ENCODE data around the gene SLC39A13. TPM values are rescaled to one million over a fixed set of nuclear protein-coding genes. Genes with fewer than 3 reads are reported as not detected.

The SLC39A13 gene
- total and polyA plus RNA-seq, 2 of the 4 experiments (the other 2 are of a cell fraction): 32.4 to 144 TPM

GRCh38 chr11:47437218-47437745 is 28.9 kb downstream of the SLC39A13 start:
- no peak overlapping the region for H2BK20ac ChIP-seq (ENCODE audit: low read depth, low read length)
- POLR2A ChIA-PET (ENCODE audit: unreplicated experiment): no interaction called here
- no peak overlapping the region for H3K14ac ChIP-seq (replicated peaks; ENCODE audit: low read depth, low read length)
- H3K9ac ChIP-seq (ENCODE audit: low read depth, low read length): no peak overlapping the region
- BruUV-seq (replicated peaks): no TSS peak
- H3K4me2 ChIP-seq (ENCODE audit: low read depth, low read length): no peak overlapping the region
- peaks cover 3% of the 10 kb centered on the region; the same call in 1 of the 2 replicates for H3K9me1 ChIP-seq (ENCODE audit: insufficient read depth, low read length)
- no peaks in the 10 kb centered on the region for H4K20me1 ChIP-seq (ENCODE audit: insufficient read depth, low read length)
- H2BK15ac ChIP-seq (ENCODE audit: low read depth, low read length): no peak overlapping the region
- dilution Hi-C loops (cut with HindIII; ENCODE audit: low sequenced_read_pairs, unreplicated experiment): no loop called here
- H3K4ac ChIP-seq (ENCODE audit: low read depth, low read length): no peak overlapping the region
- TF ChIP-seq ELK1 (IDR thresholded peaks at IDR 0.05; ENCODE audit: borderline replicate concordance, low read depth, low read length) (no peak), CTCF (conservative IDR thresholded peaks at IDR 0.05; ENCODE audit: low read depth, low read length) (no peak), RFX5 (IDR thresholded peaks at IDR 0.05; ENCODE audit: low read depth, low read length) (no peak), MXI1 (IDR thresholded peaks at IDR 0.05; ENCODE audit: borderline replicate concordance, low read depth, low read length) (no peak), RCOR1 (IDR thresholded peaks at IDR 0.05; ENCODE audit: insufficient replicate concordance, low read length) (no peak), SMC3 (IDR thresholded peaks at IDR 0.05; ENCODE audit: low read depth, low read length) (no peak), RAD21 (IDR thresholded peaks at IDR 0.05; ENCODE audit: low read length) (no peak), CHD1 (IDR thresholded peaks at IDR 0.05; ENCODE audit: low read depth, low read length) (no peak), BHLHE40 (IDR thresholded peaks at IDR 0.05; ENCODE audit: low read depth, low read length) (no peak), CEBPB (IDR thresholded peaks at IDR 0.05; ENCODE audit: low read depth, low read length) (no peak)
- WGBS, 2 experiments (ENCODE audit: extremely low coverage in 2 of 2, insufficient read length in 1 of 2): 78% methylated on average over 3 of the region's 11 CpGs; no CpG with 5 or more reads in 1 of the 2 experiments
- H2BK120ac ChIP-seq (ENCODE audit: low read depth, low read length): no peak overlapping the region
- CTCF ChIA-PET: no interaction called here
- no peak overlapping the region for H2AK5ac ChIP-seq (ENCODE audit: low read depth, low read length)
- intact Hi-C loops (cut with micrococcal nuclease): no loop called here
- H3K79me1 ChIP-seq (ENCODE audit: low read depth in 1 of 2, low read length in 2 of 2): no peaks in the 10 kb centered on the region
- DNase-seq: no peak
- H3K18ac ChIP-seq (ENCODE audit: low read depth, low read length): no peak overlapping the region
- H3K36me3 ChIP-seq (ENCODE audit: control insufficient read depth, insufficient read depth, low read length): no peaks in the 10 kb centered on the region
- H3K56ac ChIP-seq (ENCODE audit: extremely low read depth, insufficient read depth, low read length): no peak overlapping the region
- H3K27me3 ChIP-seq (ENCODE audit: control insufficient read depth, insufficient read depth, low read length): no peaks in the 10 kb centered on the region
- H4K91ac ChIP-seq (ENCODE audit: insufficient read depth, low read depth, low read length): no peak overlapping the region
- H2AFZ ChIP-seq (replicated peaks; ENCODE audit: low read length, poor library complexity): no peak overlapping the region
- ATAC-seq (ENCODE audit: low read depth): no peak
- in situ Hi-C loops (cut with MboI; ENCODE audit: low sequenced_read_pairs): no loop called here
- no peak overlapping the region for H4K5ac ChIP-seq (ENCODE audit: low read depth, low read length)
- no peak overlapping the region for H3K27ac ChIP-seq (ENCODE audit: insufficient read depth, low read length)
- no peak overlapping the region for H3K23ac ChIP-seq (ENCODE audit: low read depth, low read length)
- no peak overlapping the region for H2BK5ac ChIP-seq (ENCODE audit: low read depth, low read length, poor library complexity, severe bottlenecking)
- no peak overlapping the region for H4K8ac ChIP-seq (ENCODE audit: low read depth in 2 of 2, low read length in 2 of 2)
- H3K4me3 ChIP-seq (ENCODE audit: insufficient read depth, low read depth, low read length): no peak overlapping the region
- no peaks in the 10 kb centered on the region for H3K9me3 ChIP-seq (ENCODE audit: control insufficient read depth, insufficient read depth, low read length)
- H3K4me1 ChIP-seq (ENCODE audit: control insufficient read depth, insufficient read depth, low read length): no peaks in the 10 kb centered on the region
- no peak overlapping the region for H2AK9ac ChIP-seq (replicated peaks; ENCODE audit: low read depth, low read length, poor library complexity)

Data from IMR-90 (cell line).